CD4-positive, alpha-beta memory T cell (primary cell): Measurements from ENCODE around the gene RABGGTA. TPM values are rescaled to one million over a fixed set of nuclear protein-coding genes. Genes with fewer than 3 reads are reported as not detected.

Source experiments
- CTCF ChIA-PET: fragments of 350-600 bp; sonication (Branson Sonifier 250); formaldehyde crosslinking; loops from one replicate; lab custom pipeline; 2021; ENCODE audit warnings: inconsistent platforms; ENCODE audit not compliant: partially characterized antibody; lab: Charles Lee
- POLR2A ChIA-PET: fragments of 350-600 bp; sonication (Branson Sonifier 250); formaldehyde crosslinking; loops from one replicate; lab custom pipeline; 2021; ENCODE audit not compliant: partially characterized antibody; lab: Charles Lee
- DNase-seq, 5 donors: peaks; one replicate each; pipeline versions ENCODE4 v3.0.0 to v3.0.0-alpha.2; 2020 to 2022; ENCODE audit warnings: mixed read lengths in 1 of 5
- H3K27ac ChIP-seq: one replicate; pipeline ENCODE4 v1.7.0; 2013; ENCODE audit warnings: low read depth, low read length
- H3K27me3 ChIP-seq: 2 replicates; pipeline ENCODE4 v1.7.0; 2013; ENCODE audit warnings: mild to moderate bottlenecking, low read length, moderate library complexity; ENCODE audit not compliant: insufficient read depth
- H3K36me3 ChIP-seq: 2 replicates; pipeline ENCODE4 v1.7.0; 2013; ENCODE audit warnings: mild to moderate bottlenecking, low read length, moderate library complexity; ENCODE audit not compliant: insufficient read depth
- H3K4me1 ChIP-seq: 2 replicates; pipeline ENCODE4 v1.7.0; 2013; ENCODE audit warnings: mild to moderate bottlenecking, low read length, moderate library complexity; ENCODE audit not compliant: insufficient read depth
- H3K4me3 ChIP-seq, 2 donors: one replicate each; pipeline ENCODE4 v1.7.0; 2013; ENCODE audit warnings: low read length in 2 of 2, mild to moderate bottlenecking in 1 of 2
- H3K9me3 ChIP-seq, 2 donors: one replicate each; pipeline ENCODE4 v1.7.0; 2013; ENCODE audit warnings: low read length in 2 of 2, control low read depth in 1 of 2; ENCODE audit not compliant: control insufficient read depth in 1 of 2
- H3K27ac Mint-ChIP-seq, 7 donors: one replicate each; pipeline ENCODE4 v1.8.0; 2020 to 2021; ENCODE audit warnings: mixed read lengths in 7 of 7, mild to moderate bottlenecking in 6 of 7, inconsistent platforms in 3 of 7, moderate library complexity in 3 of 7
- H3K27me3 Mint-ChIP-seq, 2 donors: one replicate each; pipeline ENCODE4 v1.8.0; 2020 to 2021; ENCODE audit warnings: mixed read lengths in 2 of 2
- H3K36me3 Mint-ChIP-seq, 2 donors: one replicate each; pipeline ENCODE4 v1.8.0; 2020 to 2021; ENCODE audit warnings: mixed read lengths in 2 of 2, inconsistent platforms in 1 of 2, mild to moderate bottlenecking in 1 of 2
- H3K4me1 Mint-ChIP-seq, 4 donors: one replicate each; pipeline ENCODE4 v1.8.0; 2020 to 2021; ENCODE audit warnings: mixed read lengths in 4 of 4, mild to moderate bottlenecking in 1 of 4
- H3K4me3 Mint-ChIP-seq, 8 donors: one replicate each; pipeline ENCODE4 v1.8.0; 2020 to 2021; ENCODE audit warnings: mixed read lengths in 8 of 8, mild to moderate bottlenecking in 7 of 8, moderate library complexity in 6 of 8, inconsistent platforms in 3 of 8
- H3K9me3 Mint-ChIP-seq, 8 donors: one replicate each; pipeline ENCODE4 v1.8.0; 2020 to 2021; ENCODE audit warnings: mixed read lengths in 8 of 8, mild to moderate bottlenecking in 5 of 8, inconsistent platforms in 3 of 8, moderate library complexity in 1 of 8
- intact Hi-C: fragments of 100-400 bp; cut with micrococcal nuclease; formaldehyde crosslinking; loops from one replicate; pipeline ENCODE4 v1.15.1; 2023
- polyA plus RNA-seq, 2 donors: library from polyadenylated mRNA; unstranded; fragments of 300-500 nt; fragmentation: Illumina TruSeq; gene quantifications; one replicate each; pipeline ENCODE4 v1.2.3, GENCODE V29; 2021
- total RNA-seq, 2 experiments: library from RNA; stranded (reverse); gene quantifications; one replicate each; pipeline ENCODE4 v1.2.3, GENCODE V29; 2021

Gene RABGGTA
- total and polyA plus RNA-seq, 4 experiments from 2014 or later = 22.9 to 62.5 (median 44.0) TPM

- peaks cover 14 to 35% of the 10 kb centered on the region in 2 donors for H3K36me3 Mint-ChIP-seq
- H3K4me3 Mint-ChIP-seq = no peak overlapping the region
- intact Hi-C loops = no loop called here
- DNase-seq = no peak
- H3K9me3 Mint-ChIP-seq = no peaks in the 10 kb centered on the region
- peaks cover 12% of the 10 kb centered on the region for H3K36me3 ChIP-seq
- H3K4me3 ChIP-seq = no peak overlapping the region
- CTCF ChIA-PET = interaction anchor here (2.2 to 25.6 kb wide), 3 partner anchors 15 to 75 kb away, joined by 9 to 556 read pairs (median 10); partner anchors contain the start of genes CIDEB, DHRS1, LTB4R and LTB4R2
- H3K9me3 ChIP-seq = no peaks in the 10 kb centered on the region
- POLR2A ChIA-PET = interaction anchor here (0.8 to 0.9 kb wide), 2 partner anchors 12 to 16 kb away, joined by 3 to 4 read pairs; partner anchors contain the start of gene TINF2
- H3K27me3 ChIP-seq = no peaks in the 10 kb centered on the region
- H3K27me3 Mint-ChIP-seq = no peaks in the 10 kb centered on the region
- no peak overlapping the region for H3K27ac ChIP-seq
- H3K4me1 Mint-ChIP-seq = no peaks in the 10 kb centered on the region
- H3K4me1 ChIP-seq = no peaks in the 10 kb centered on the region
- H3K27ac Mint-ChIP-seq = no peak overlapping the region
Measured at GRCh38 chr14:24258119-24258518, 13.3 kb downstream of the RABGGTA start.

- ChIA-PET POLR2A (no interaction called here), CTCF (interaction anchor here (0.6 to 25.6 kb wide), 3 partner anchors 48 to 179 kb away, joined by 3 to 556 read pairs (median 9); partner anchors contain the start of genes CIDEB, DHRS1, LTB4R and LTB4R2)
- H3K36me3 Mint-ChIP-seq = peaks cover 14 to 32% of the 10 kb centered on the region in 2 donors
- no peaks in the 10 kb centered on the region for H3K27me3 Mint-ChIP-seq
- H3K9me3 Mint-ChIP-seq = no peaks in the 10 kb centered on the region
- Histone ChIP-seq H3K4me1 (no peaks in the 10 kb centered on the region), H3K4me3 (no peak overlapping the region), H3K27me3 (no peaks in the 10 kb centered on the region), H3K27ac (no peak overlapping the region), H3K36me3 (peaks cover 12% of the 10 kb centered on the region), H3K9me3 (no peaks in the 10 kb centered on the region)
- no peak overlapping the region for H3K27ac Mint-ChIP-seq
- no peak for DNase-seq
- no peak overlapping the region for H3K4me3 Mint-ChIP-seq
- no peaks in the 10 kb centered on the region for H3K4me1 Mint-ChIP-seq
- intact Hi-C loops = no loop called here
Measured at GRCh38 chr14:24256960-24257359, 14.4 kb downstream of the RABGGTA start.

- peak overlapping the region in 1 of 7 donors; percentile 80 for H3K27ac Mint-ChIP-seq
- Histone ChIP-seq H3K27ac (no peak overlapping the region), H3K4me1 (no peaks in the 10 kb centered on the region), H3K9me3 (no peaks in the 10 kb centered on the region), H3K27me3 (no peaks in the 10 kb centered on the region), H3K36me3 (peaks cover 8% of the 10 kb centered on the region), H3K4me3 (no peak overlapping the region)
- H3K36me3 Mint-ChIP-seq = peaks cover 14 to 37% of the 10 kb centered on the region in 2 donors
- H3K4me1 Mint-ChIP-seq = peaks cover 0 to 4% (median under 1%) of the 10 kb centered on the region in 4 donors
- no peaks in the 10 kb centered on the region for H3K9me3 Mint-ChIP-seq
- POLR2A ChIA-PET = interaction anchor here (0.8 kb wide), 1 partner anchor 14 kb away, joined by 3 read pairs; no protein-coding TSS in a partner anchor
- no peak for DNase-seq
- CTCF ChIA-PET = interaction anchor here (1.0 to 25.6 kb wide), 3 partner anchors 49 to 77 kb away, joined by 3 to 556 read pairs (median 9); partner anchors contain the start of genes CIDEB, DHRS1, LTB4R and LTB4R2
- intact Hi-C loops = no loop called here
- H3K4me3 Mint-ChIP-seq = no peak overlapping the region
- H3K27me3 Mint-ChIP-seq = no peaks in the 10 kb centered on the region
Measured at GRCh38 chr14:24255931-24256711, 15.3 kb downstream of the RABGGTA start.

- no peaks in the 10 kb centered on the region for H3K27me3 Mint-ChIP-seq
- ChIA-PET CTCF (interaction anchor here (1.0 to 25.6 kb wide), 2 partner anchors 50 to 78 kb away, joined by 3 to 556 read pairs; partner anchors contain the start of genes CIDEB, DHRS1, LTB4R and LTB4R2), POLR2A (interaction anchor here (0.8 kb wide), 1 partner anchor 15 kb away, joined by 3 read pairs; no protein-coding TSS in a partner anchor)
- Histone ChIP-seq H3K9me3 (no peaks in the 10 kb centered on the region), H3K27ac (no peak overlapping the region), H3K4me3 (no peak overlapping the region), H3K27me3 (no peaks in the 10 kb centered on the region), H3K4me1 (no peaks in the 10 kb centered on the region), H3K36me3 (peaks cover 7% of the 10 kb centered on the region)
- H3K4me1 Mint-ChIP-seq = peaks cover under 1 to 9% (median 5%) of the 10 kb centered on the region in 4 donors
- intact Hi-C loops = no loop called here
- no peak for DNase-seq
- peaks cover 14 to 36% of the 10 kb centered on the region in 2 donors for H3K36me3 Mint-ChIP-seq
- H3K27ac Mint-ChIP-seq = peak overlapping the region in 1 of 7 donors; percentile 29
- no peak overlapping the region for H3K4me3 Mint-ChIP-seq
- H3K9me3 Mint-ChIP-seq = no peaks in the 10 kb centered on the region
Measured at GRCh38 chr14:24255438-24255837, 16.0 kb downstream of the RABGGTA start.

- peaks cover 7% of the 10 kb centered on the region for H3K36me3 ChIP-seq
- Mint-ChIP-seq H3K36me3 (peaks cover 14 to 36% of the 10 kb centered on the region in 2 donors), H3K27me3 (no peaks in the 10 kb centered on the region), H3K4me1 (peaks cover 6 to 14% (median 10%) of the 10 kb centered on the region in 4 donors), H3K9me3 (no peaks in the 10 kb centered on the region), H3K27ac (peak overlapping the region in 1 of 7 donors; percentile 29), H3K4me3 (no peak overlapping the region)
- ChIA-PET CTCF (interaction anchor here (1.0 to 25.6 kb wide), 2 partner anchors 51 to 78 kb away, joined by 3 to 556 read pairs; partner anchors contain the start of genes CIDEB, DHRS1, LTB4R and LTB4R2), POLR2A (interaction anchor here (0.8 kb wide), 1 partner anchor 16 kb away, joined by 3 read pairs; no protein-coding TSS in a partner anchor)
- no peak for DNase-seq
- H3K9me3 ChIP-seq = no peaks in the 10 kb centered on the region
- no peaks in the 10 kb centered on the region for H3K27me3 ChIP-seq
- intact Hi-C loops = no loop called here
- no peak overlapping the region for H3K27ac ChIP-seq
- H3K4me1 ChIP-seq = no peaks in the 10 kb centered on the region
- H3K4me3 ChIP-seq = no peak overlapping the region
Measured at GRCh38 chr14:24254630-24255392, 16.6 kb downstream of the RABGGTA start.

- no peak for DNase-seq
- H3K4me3 Mint-ChIP-seq = no peak overlapping the region
- Histone ChIP-seq H3K4me1 (peaks cover 5% of the 10 kb centered on the region), H3K27me3 (no peaks in the 10 kb centered on the region), H3K4me3 (no peak overlapping the region), H3K36me3 (peaks cover 7% of the 10 kb centered on the region), H3K27ac (no peak overlapping the region), H3K9me3 (no peaks in the 10 kb centered on the region)
- H3K27me3 Mint-ChIP-seq = no peaks in the 10 kb centered on the region
- peak overlapping the region in 1 of 7 donors; percentile 79 for H3K27ac Mint-ChIP-seq
- H3K4me1 Mint-ChIP-seq = peaks cover 8 to 17% (median 12%) of the 10 kb centered on the region in 4 donors
- ChIA-PET POLR2A (interaction anchor here (1.5 kb wide), 1 partner anchor 18 kb away, joined by 3 read pairs; no protein-coding TSS in a partner anchor), CTCF (interaction anchor here (4.3 to 25.6 kb wide), 2 partner anchors 11 to 52 kb away, joined by 25 to 556 read pairs; partner anchors contain the start of genes CIDEB, DHRS1, LTB4R and LTB4R2)
- no peaks in the 10 kb centered on the region for H3K9me3 Mint-ChIP-seq
- peaks cover 14 to 36% of the 10 kb centered on the region in 2 donors for H3K36me3 Mint-ChIP-seq
- intact Hi-C loops = no loop called here
Measured at GRCh38 chr14:24253936-24254335, 17.5 kb downstream of the RABGGTA start.
